ENCODE measurements around the gene SMYD3.

DNA sequence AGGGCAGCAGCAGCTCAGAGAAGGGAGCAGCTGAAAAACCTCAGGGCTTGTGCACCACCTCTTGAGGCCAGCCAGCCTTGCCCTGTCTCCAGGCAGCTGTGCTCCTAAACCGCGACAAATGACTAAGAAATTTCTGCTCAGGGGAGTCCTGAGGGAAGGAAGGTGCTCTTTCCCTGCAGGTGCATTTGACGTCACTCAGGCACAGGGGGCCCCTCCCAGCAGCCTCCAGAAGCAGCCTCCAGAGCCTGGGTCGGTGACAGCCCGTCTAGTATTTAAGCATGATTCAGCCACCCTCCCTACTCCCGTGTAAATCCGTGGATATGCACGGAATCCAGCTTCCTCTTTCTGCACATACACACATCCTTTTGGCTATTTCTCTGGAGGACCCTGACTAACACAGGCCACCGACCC, 791.8 kb downstream of the SMYD3 start:
- TF ChIP-seq, protein P1, sequence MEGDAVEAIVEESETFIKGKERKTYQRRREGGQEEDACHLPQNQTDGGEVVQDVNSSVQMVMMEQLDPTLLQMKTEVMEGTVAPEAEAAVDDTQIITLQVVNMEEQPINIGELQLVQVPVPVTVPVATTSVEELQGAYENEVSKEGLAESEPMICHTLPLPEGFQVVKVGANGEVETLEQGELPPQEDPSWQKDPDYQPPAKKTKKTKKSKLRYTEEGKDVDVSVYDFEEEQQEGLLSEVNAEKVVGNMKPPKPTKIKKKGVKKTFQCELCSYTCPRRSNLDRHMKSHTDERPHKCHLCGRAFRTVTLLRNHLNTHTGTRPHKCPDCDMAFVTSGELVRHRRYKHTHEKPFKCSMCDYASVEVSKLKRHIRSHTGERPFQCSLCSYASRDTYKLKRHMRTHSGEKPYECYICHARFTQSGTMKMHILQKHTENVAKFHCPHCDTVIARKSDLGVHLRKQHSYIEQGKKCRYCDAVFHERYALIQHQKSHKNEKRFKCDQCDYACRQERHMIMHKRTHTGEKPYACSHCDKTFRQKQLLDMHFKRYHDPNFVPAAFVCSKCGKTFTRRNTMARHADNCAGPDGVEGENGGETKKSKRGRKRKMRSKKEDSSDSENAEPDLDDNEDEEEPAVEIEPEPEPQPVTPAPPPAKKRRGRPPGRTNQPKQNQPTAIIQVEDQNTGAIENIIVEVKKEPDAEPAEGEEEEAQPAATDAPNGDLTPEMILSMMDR (IDR thresholded peaks at IDR 0.05; ENCODE audit: insufficient read depth, low read length) = no peak
- TF ChIP-seq POLR2AphosphoS5 (IDR thresholded peaks at IDR 0.05; ENCODE audit: low read depth) = no peak
